Stimulated activated CD4-positive, alpha-beta T cell treated with anti-CD3 and anti-CD28 coated beads, TNF-alpha, amount 100 ng/mL, for 4 hours (primary cell): ENCODE data around the gene ARHGEF2.

Experiments used
- DNase-seq, 3 experiments: peaks; one replicate each; pipeline ENCODE4 v3.0.0-alpha.2; 2020; ENCODE audit warnings: low read depth in 3 of 3

The ARHGEF2 gene

GRCh38 chr1:155911156-155912055 lies 66.9 kb downstream of the ARHGEF2 start, which contains the start of gene RIT1:
TSS of gene RIT1 (minus strand) at chr1:155911349. CDS start at chr1:155910761, 588 bp downstream.
- DNase-seq = peak; percentile 67 to 77 (median 69)

GRCh38 chr1:155910621-155911121 lies 67.7 kb downstream of the ARHGEF2 start:
- DNase-seq = no peak

- no peak for DNase-seq
These were observed 68.5 kb downstream of the ARHGEF2 start for GRCh38 chr1:155909894-155910293.

GRCh38 chr1:155904261-155904660 lies 74.1 kb downstream of the ARHGEF2 start:
- DNase-seq = no peak

- DNase-seq = no peak
These were observed 78.2 kb downstream of the ARHGEF2 start for GRCh38 chr1:155900161-155900560.

GRCh38 chr1:155899683-155900082 lies 78.7 kb downstream of the ARHGEF2 start:
- no peak for DNase-seq

- no peak for DNase-seq
These were observed 79.5 kb downstream of the ARHGEF2 start for GRCh38 chr1:155898888-155899287.

GRCh38 chr1:155897746-155898145 lies 80.6 kb downstream of the ARHGEF2 start:
- DNase-seq = no peak
